Astrocyte (in vitro differentiated cells and primary cell): ENCODE results near the gene TIAL1. TPM values are rescaled to one million over a fixed set of nuclear protein-coding genes. Genes with fewer than 3 reads are reported as not detected.
A peak's percentile ranks its signal among the peaks of the same experiment; 100 is the strongest.

ENCODE experiments used
- DNase-seq: peaks from one replicate; pipeline ENCODE4 v3.0.0-alpha.2; 2010; ENCODE audit warnings: low read depth
- FAIRE-seq: peaks from 2 replicates; lab custom pipeline; 2011; peaks lifted over from hg19 to GRCh38; lab: Jason Lieb, UNC
- H2AFZ ChIP-seq: 2 replicates; pipeline ENCODE4 v1.6.0; 2012; ENCODE audit warnings: low read depth, low read length, inconsistent platforms
- H3K27ac ChIP-seq: 2 replicates; pipeline ENCODE4 v1.5.1; 2011; ENCODE audit warnings: low read depth, low read length, inconsistent platforms
- H3K27me3 ChIP-seq: 2 replicates; pipeline ENCODE4 v1.6.0; 2011; ENCODE audit warnings: low read length, inconsistent platforms; ENCODE audit not compliant: insufficient read depth
- H3K36me3 ChIP-seq: 2 replicates; pipeline ENCODE4 v1.5.1; 2011; ENCODE audit warnings: low read length, inconsistent platforms; ENCODE audit not compliant: insufficient read depth
- H3K4me1 ChIP-seq: 2 replicates; pipeline ENCODE4 v1.5.1; 2011; ENCODE audit warnings: low read length, inconsistent platforms; ENCODE audit not compliant: insufficient read depth
- H3K4me2 ChIP-seq: 2 replicates; pipeline ENCODE4 v1.6.0; 2012; ENCODE audit warnings: low read length, inconsistent platforms
- H3K4me3 ChIP-seq: 2 replicates; pipeline ENCODE4 v1.5.1; 2011; ENCODE audit warnings: low read depth, mild to moderate bottlenecking, low read length, inconsistent platforms; ENCODE audit not compliant: insufficient read depth
- H3K79me2 ChIP-seq: 2 replicates; pipeline ENCODE4 v1.6.0; 2012; ENCODE audit warnings: mild to moderate bottlenecking, low read length, inconsistent platforms; ENCODE audit not compliant: insufficient read depth
- H3K9ac ChIP-seq: 2 replicates; pipeline ENCODE4 v1.6.0; 2012; ENCODE audit warnings: mild to moderate bottlenecking, low read length, inconsistent platforms
- H3K9me3 ChIP-seq: 2 replicates; pipeline ENCODE4 v1.5.1; 2012; ENCODE audit warnings: low read depth, mild to moderate bottlenecking, low read length, inconsistent platforms; ENCODE audit not compliant: insufficient read depth
- H4K20me1 ChIP-seq: 2 replicates; pipeline ENCODE4 v1.6.0; 2012; ENCODE audit warnings: low read length, inconsistent platforms; ENCODE audit not compliant: insufficient read depth
- H3K27ac Mint-ChIP-seq: one replicate; pipeline ENCODE4 v1.8.0; 2021; ENCODE audit warnings: mild to moderate bottlenecking, mixed read lengths; ENCODE audit not compliant: unreplicated experiment
- H3K27me3 Mint-ChIP-seq: one replicate; pipeline ENCODE4 v1.8.0; 2021; ENCODE audit warnings: low read depth, mixed read lengths; ENCODE audit not compliant: unreplicated experiment
- H3K36me3 Mint-ChIP-seq: one replicate; pipeline ENCODE4 v1.8.0; 2021; ENCODE audit warnings: low read depth, mixed read lengths; ENCODE audit not compliant: unreplicated experiment
- H3K4me1 Mint-ChIP-seq: one replicate; pipeline ENCODE4 v1.8.0; 2021; ENCODE audit warnings: low read depth, mixed read lengths; ENCODE audit not compliant: unreplicated experiment
- H3K4me3 Mint-ChIP-seq: one replicate; pipeline ENCODE4 v1.8.0; 2021; ENCODE audit warnings: mild to moderate bottlenecking, moderate library complexity, mixed read lengths; ENCODE audit not compliant: unreplicated experiment
- H3K9me3 Mint-ChIP-seq: one replicate; pipeline ENCODE4 v1.8.0; 2021; ENCODE audit warnings: mild to moderate bottlenecking, mixed read lengths; ENCODE audit not compliant: unreplicated experiment
- EZH2 ChIP-seq: IDR thresholded peaks from 2 replicates; pipeline ENCODE4 v1.6.1; 2012; ENCODE audit warnings: mild to moderate bottlenecking, low read length, inconsistent platforms; ENCODE audit not compliant: insufficient read depth
- total RNA-seq: library from RNA; stranded (reverse); gene quantifications from 2 replicates; pipeline ENCODE4 v1.2.1, GENCODE V29; 2021
- TF ChIP-seq, protein P1 (sequence below): IDR thresholded peaks from 2 replicates; pipeline ENCODE4 v1.5.1; 2011; ENCODE audit warnings: low read depth, mild to moderate bottlenecking, inconsistent platforms, low read length, moderate library complexity; ENCODE audit not compliant: insufficient read depth

Gene TIAL1
- total RNA-seq, 1 donor from 2014 or later: 155 TPM

DNA sequence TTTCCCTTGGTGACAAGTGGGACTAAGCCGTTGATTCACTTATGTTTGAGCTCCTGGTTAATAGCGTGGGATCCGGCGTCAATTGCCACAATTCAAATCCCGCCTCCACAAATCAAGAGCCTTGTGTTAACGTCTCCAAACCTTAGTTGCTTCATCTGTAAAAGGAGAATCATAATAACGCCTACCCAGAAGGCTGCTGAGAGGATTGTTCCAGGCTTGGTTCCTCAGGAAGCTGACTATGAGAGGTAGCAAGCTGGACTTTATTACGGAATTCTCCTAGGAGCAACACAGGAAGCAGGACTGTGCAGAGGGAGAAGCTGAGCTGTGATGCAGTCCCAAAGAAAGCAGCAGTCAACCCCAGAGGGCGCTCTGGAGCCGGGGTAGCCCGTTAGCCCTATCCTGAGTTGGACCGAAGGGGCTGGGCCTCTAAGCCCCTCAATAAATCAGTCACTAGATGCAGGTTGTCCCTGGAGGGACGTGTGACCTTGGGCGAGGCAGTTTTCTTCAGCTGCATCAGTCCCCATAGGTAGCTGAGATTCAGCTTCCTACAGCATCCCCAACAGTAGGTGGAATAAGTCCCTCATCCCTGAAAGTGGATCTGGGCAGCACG, 47.5 kb upstream of the TIAL1 start:
- Mint-ChIP-seq H3K9me3 (peaks cover 13% of the 10 kb centered on the region), H3K27me3 (no peaks in the 10 kb centered on the region), H3K36me3 (no peaks in the 10 kb centered on the region), H3K27ac (no peak overlapping the region), H3K4me1 (no peaks in the 10 kb centered on the region), H3K4me3 (no peak overlapping the region)
- H3K4me2 ChIP-seq: peak overlapping the region; percentile 24
- DNase-seq: no peak
- TF ChIP-seq, protein P1, sequence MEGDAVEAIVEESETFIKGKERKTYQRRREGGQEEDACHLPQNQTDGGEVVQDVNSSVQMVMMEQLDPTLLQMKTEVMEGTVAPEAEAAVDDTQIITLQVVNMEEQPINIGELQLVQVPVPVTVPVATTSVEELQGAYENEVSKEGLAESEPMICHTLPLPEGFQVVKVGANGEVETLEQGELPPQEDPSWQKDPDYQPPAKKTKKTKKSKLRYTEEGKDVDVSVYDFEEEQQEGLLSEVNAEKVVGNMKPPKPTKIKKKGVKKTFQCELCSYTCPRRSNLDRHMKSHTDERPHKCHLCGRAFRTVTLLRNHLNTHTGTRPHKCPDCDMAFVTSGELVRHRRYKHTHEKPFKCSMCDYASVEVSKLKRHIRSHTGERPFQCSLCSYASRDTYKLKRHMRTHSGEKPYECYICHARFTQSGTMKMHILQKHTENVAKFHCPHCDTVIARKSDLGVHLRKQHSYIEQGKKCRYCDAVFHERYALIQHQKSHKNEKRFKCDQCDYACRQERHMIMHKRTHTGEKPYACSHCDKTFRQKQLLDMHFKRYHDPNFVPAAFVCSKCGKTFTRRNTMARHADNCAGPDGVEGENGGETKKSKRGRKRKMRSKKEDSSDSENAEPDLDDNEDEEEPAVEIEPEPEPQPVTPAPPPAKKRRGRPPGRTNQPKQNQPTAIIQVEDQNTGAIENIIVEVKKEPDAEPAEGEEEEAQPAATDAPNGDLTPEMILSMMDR: no peak
- no peak for TF ChIP-seq EZH2
- no peak overlapping the region for H2AFZ ChIP-seq
- no peak overlapping the region for H3K27ac ChIP-seq
- H3K36me3 ChIP-seq: no peaks in the 10 kb centered on the region
- H3K4me3 ChIP-seq: no peak overlapping the region
- H3K4me1 ChIP-seq: no peaks in the 10 kb centered on the region
- H4K20me1 ChIP-seq: no peaks in the 10 kb centered on the region
- FAIRE-seq: no peak
- peaks cover 13% of the 10 kb centered on the region for H3K9me3 ChIP-seq
- H3K9ac ChIP-seq: no peak overlapping the region
- H3K79me2 ChIP-seq: no peaks in the 10 kb centered on the region
- H3K27me3 ChIP-seq: no peaks in the 10 kb centered on the region

DNA sequence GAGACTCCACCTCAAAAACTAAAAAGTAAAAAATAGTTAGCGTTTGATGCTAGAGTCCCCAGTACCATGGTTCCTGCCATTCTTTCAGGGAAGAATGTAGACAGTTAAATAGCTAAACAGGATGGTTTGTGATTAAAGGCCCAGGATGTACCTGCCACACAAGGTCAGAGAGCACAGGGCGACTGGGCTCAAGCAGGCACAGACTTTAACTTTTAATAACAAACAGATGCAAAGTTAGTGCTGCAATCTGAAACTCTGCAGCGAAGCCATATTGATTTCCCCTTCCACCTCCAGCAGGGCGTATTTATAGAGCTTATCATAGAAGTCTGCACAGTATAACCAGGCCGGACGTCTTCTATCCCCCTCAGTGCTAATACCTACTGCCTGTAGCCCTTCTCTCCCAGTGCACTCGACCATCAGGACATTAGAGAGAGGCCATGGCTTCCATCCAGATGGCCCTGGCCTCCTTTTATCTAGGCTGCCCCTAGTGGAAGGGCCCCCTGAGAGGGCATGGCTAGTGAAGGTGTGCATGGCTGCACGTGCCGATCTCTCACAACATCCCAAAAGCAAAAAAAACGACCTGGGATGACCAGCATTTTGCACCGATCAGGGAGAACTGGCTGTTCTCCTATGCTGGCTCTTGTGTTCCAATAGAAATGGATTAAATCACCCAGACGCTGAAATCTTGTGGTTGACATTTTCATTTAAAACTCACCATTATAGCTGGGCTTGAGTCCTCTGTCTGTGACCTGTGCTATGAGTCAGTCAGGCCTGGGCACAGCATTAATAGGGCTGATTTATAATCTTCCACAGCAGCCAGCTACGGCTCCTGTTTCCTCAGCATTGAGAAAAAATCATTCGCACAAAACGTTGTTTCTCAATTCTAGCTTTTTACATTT, 46.8 kb upstream of the TIAL1 start:
- H2AFZ ChIP-seq: no peak overlapping the region
- FAIRE-seq: no peak
- H3K36me3 ChIP-seq: no peaks in the 10 kb centered on the region
- no peak overlapping the region for H3K4me3 ChIP-seq
- TF ChIP-seq EZH2: no peak
- TF ChIP-seq, protein P1: no peak
- no peaks in the 10 kb centered on the region for H4K20me1 ChIP-seq
- H3K9me3 ChIP-seq: peaks cover 13% of the 10 kb centered on the region
- H3K9ac ChIP-seq: no peak overlapping the region
- H3K27me3 ChIP-seq: no peaks in the 10 kb centered on the region
- DNase-seq: peak; percentile 47
- H3K79me2 ChIP-seq: no peaks in the 10 kb centered on the region
- Mint-ChIP-seq H3K4me1 (no peaks in the 10 kb centered on the region), H3K27ac (no peak overlapping the region), H3K9me3 (peaks cover 13% of the 10 kb centered on the region), H3K27me3 (no peaks in the 10 kb centered on the region), H3K36me3 (no peaks in the 10 kb centered on the region), H3K4me3 (no peak overlapping the region)
- no peaks in the 10 kb centered on the region for H3K4me1 ChIP-seq
- peak overlapping the region; percentile 24 for H3K4me2 ChIP-seq
- no peak overlapping the region for H3K27ac ChIP-seq
